Measurements from ENCODE around the gene DNAJC30.

The DNAJC30 gene

GRCh38 chr7:73650524-73650923 is 32.7 kb downstream of the DNAJC30 start:
- FAIRE-seq: no peak
- DNase-seq (ENCODE audit: insufficient read length, low spot score): no peak

- no peak for FAIRE-seq
- DNase-seq (ENCODE audit: insufficient read length, low spot score): no peak
These were observed 33.7 kb downstream of the DNAJC30 start for GRCh38 chr7:73649576-73649975.

- DNase-seq (ENCODE audit: insufficient read length, low spot score): no peak
- FAIRE-seq: no peak
These were observed 34.5 kb downstream of the DNAJC30 start for GRCh38 chr7:73648593-73649332.

GRCh38 chr7:73647725-73648592 is 35.3 kb downstream of the DNAJC30 start:
- FAIRE-seq: no peak
- no peak for DNase-seq (ENCODE audit: insufficient read length, low spot score)

- FAIRE-seq (no peak), DNase-seq (ENCODE audit: insufficient read length, low spot score) (no peak)
These were observed 36.2 kb downstream of the DNAJC30 start for GRCh38 chr7:73646785-73647724.

GRCh38 chr7:73645643-73646174 is 37.5 kb downstream of the DNAJC30 start:
- FAIRE-seq: no peak

GRCh38 chr7:73644688-73645286 is 38.5 kb downstream of the DNAJC30 start:
- DNase-seq (ENCODE audit: insufficient read length, low spot score) (no peak), FAIRE-seq (no peak)

More at GRCh38 chr7:73645643-73646174, 37.5 kb downstream of the DNAJC30 start:
- DNase-seq (ENCODE audit: insufficient read length, low spot score): no peak

GRCh38 chr7:73642834-73643233 is 40.4 kb downstream of the DNAJC30 start:
- DNase-seq (ENCODE audit: insufficient read length, low spot score) (no peak), FAIRE-seq (no peak)

GRCh38 chr7:73638911-73639310 is 44.3 kb downstream of the DNAJC30 start:
- FAIRE-seq (no peak), DNase-seq (ENCODE audit: insufficient read length, low spot score) (no peak)

GRCh38 chr7:73635428-73636200 is 47.6 kb downstream of the DNAJC30 start:
- no peak for DNase-seq (ENCODE audit: insufficient read length, low spot score)
- no peak for FAIRE-seq

GRCh38 chr7:73633844-73634243 is 49.4 kb downstream of the DNAJC30 start:
- DNase-seq (ENCODE audit: insufficient read length, low spot score) (no peak), FAIRE-seq (no peak)

- DNase-seq (ENCODE audit: insufficient read length, low spot score) (no peak), FAIRE-seq (no peak)
These were observed 49.9 kb downstream of the DNAJC30 start for GRCh38 chr7:73633323-73633722.

- FAIRE-seq (no peak), DNase-seq (ENCODE audit: insufficient read length, low spot score) (no peak)
These were observed 51.7 kb downstream of the DNAJC30 start for GRCh38 chr7:73631558-73631957.

Data from HTR-8/SVneo (cell line).